Tibial nerve (tissue), 4 donors: ENCODE results near the gene SEC14L5. TPM values are rescaled to one million over a fixed set of nuclear protein-coding genes. Genes with fewer than 3 reads are reported as not detected.

Experiments used
- DNase-seq, 2 donors: peaks; one replicate each; pipeline ENCODE4 v3.0.0-alpha.2; 2019; ENCODE audit warnings: low spot score in 2 of 2
- H3K27ac ChIP-seq, 4 donors: fragments of 200-600 bp; sonication (generic) in 3 of 4; one replicate each; pipeline ENCODE4 v1.5.1; 2017 to 2019; ENCODE audit warnings: mild to moderate bottlenecking in 1 of 4
- H3K27me3 ChIP-seq, 2 donors: fragments of 200-600 bp; sonication (generic) in 1 of 2; one replicate each; pipeline versions ENCODE4 v1.5.1 to v1.6.0; 2017 to 2019
- H3K36me3 ChIP-seq, 3 donors: fragments of 200-600 bp; sonication (generic); one replicate each; pipeline ENCODE4 v1.5.1; 2018 to 2019
- H3K4me1 ChIP-seq, 4 donors: fragments of 200-600 bp; sonication (generic) in 3 of 4; one replicate each; pipeline ENCODE4 v1.5.1; 2017 to 2019
- H3K4me3 ChIP-seq, 4 donors: fragments of 200-600 bp; sonication (generic) in 3 of 4; one replicate each; pipeline ENCODE4 v1.5.1; 2017 to 2019; ENCODE audit warnings: mild to moderate bottlenecking in 1 of 4, moderate library complexity in 1 of 4
- H3K9me3 ChIP-seq, 4 donors: fragments of 200-600 bp; sonication (generic) in 3 of 4; one replicate each; pipeline ENCODE4 v1.5.1; 2017 to 2019
- CTCF ChIP-seq, 5 experiments: fragments of 200-600 bp in 3 of 5; fragments of 450-650 bp in 2 of 5; sonication (generic) in 3 of 5; IDR thresholded peaks; one replicate each; pipeline ENCODE4 v1.5.1; 2016 to 2019; ENCODE audit warnings: antibody characterized with exemption in 5 of 5, mild to moderate bottlenecking in 3 of 5, moderate library complexity in 2 of 5
- EP300 ChIP-seq, 2 donors: sonication (generic); formaldehyde crosslinking; IDR thresholded peaks; one replicate each; pipeline ENCODE4 v1.6.1; 2017; ENCODE audit warnings: antibody characterized with exemption in 2 of 2, mild to moderate bottlenecking in 1 of 2
- POLR2A ChIP-seq, 2 donors: fragments of 450-650 bp; IDR thresholded peaks; one replicate each; pipeline ENCODE4 v1.6.1; 2017; ENCODE audit warnings: antibody characterized with exemption in 2 of 2, mild to moderate bottlenecking in 2 of 2, moderate library complexity in 2 of 2
- WGBS, 2 donors: methylation state at CpG; one replicate each; pipeline ENCODE4 v1.1.5; 2018; 5-methylcytosine and 5-hydroxymethylcytosine counted together
- total RNA-seq, 4 donors: library from RNA; depleted of rRNA; stranded (reverse); fragments of >200 nt; gene quantifications; one replicate each; pipeline ENCODE4 v1.1.0, GENCODE V29; 2016

SEC14L5 gene
- total RNA-seq, 4 donors from 2014 or later = 12.0 to 29.0 (median 13.6) TPM

GRCh38 chr16:5024632-5025031, 66.5 kb downstream of the SEC14L5 start:
- peaks cover 0 to 20% (median 3%) of the 10 kb centered on the region in 4 donors for H3K4me1 ChIP-seq
- peaks cover 0 to 37% (median 0%) of the 10 kb centered on the region in 3 donors for H3K36me3 ChIP-seq
- H3K27ac ChIP-seq = peak overlapping the region in 2 of 4 donors; percentile 7 to 89
- no peaks in the 10 kb centered on the region for H3K27me3 ChIP-seq
- 60 to 61% methylated on average over 4 of the region's 4 CpGs for WGBS, 2 donors
- no peaks in the 10 kb centered on the region for H3K9me3 ChIP-seq
- DNase-seq = no peak
- no peak for TF ChIP-seq POLR2A (IDR thresholded peaks at IDR 0.05)
- peak in 1 of 5 experiments; percentile 4 for TF ChIP-seq CTCF (IDR thresholded peaks at IDR 0.05)
- TF ChIP-seq EP300 (IDR thresholded peaks at IDR 0.05) = no peak
- H3K4me3 ChIP-seq = no peak overlapping the region

GRCh38 chr16:5025171-5025632, 67.1 kb downstream of the SEC14L5 start:
- Histone ChIP-seq H3K27ac (peak overlapping the region in 2 of 4 donors; percentile 7 to 89), H3K27me3 (no peaks in the 10 kb centered on the region), H3K9me3 (no peaks in the 10 kb centered on the region), H3K4me3 (no peak overlapping the region), H3K4me1 (peaks cover 0 to 15% (median 2%) of the 10 kb centered on the region in 4 donors), H3K36me3 (peaks cover 0 to 42% (median 0%) of the 10 kb centered on the region in 3 donors)
- peak in 1 of 2 donors; percentile 18 for DNase-seq
- TF ChIP-seq CTCF (IDR thresholded peaks at IDR 0.05) (peak; percentile 23 to 47 (median 32)), POLR2A (IDR thresholded peaks at IDR 0.05) (no peak), EP300 (IDR thresholded peaks at IDR 0.05) (peak in 1 of 2 donors; percentile 25)
- 29 to 36% methylated on average over 12 to 14 of the region's 17 CpGs for WGBS, 2 donors

GRCh38 chr16:5026664-5027063, 68.5 kb downstream of the SEC14L5 start:
- TF ChIP-seq CTCF (IDR thresholded peaks at IDR 0.05) = no peak
- DNase-seq = no peak
- Histone ChIP-seq H3K27ac (no peak overlapping the region), H3K27me3 (no peaks in the 10 kb centered on the region), H3K4me3 (no peak overlapping the region), H3K4me1 (peaks cover 0 to 6% (median 0%) of the 10 kb centered on the region in 4 donors), H3K36me3 (peaks cover 0 to 57% (median 0%) of the 10 kb centered on the region in 3 donors), H3K9me3 (no peaks in the 10 kb centered on the region)
- WGBS, 2 donors = 89 to 91% methylated on average over 7 to 8 of the region's 8 CpGs

- Histone ChIP-seq H3K27me3 (no peaks in the 10 kb centered on the region), H3K9me3 (no peaks in the 10 kb centered on the region), H3K4me3 (no peak overlapping the region), H3K27ac (no peak overlapping the region), H3K4me1 (peaks cover 0 to 6% (median 0%) of the 10 kb centered on the region in 4 donors), H3K36me3 (peaks cover 0 to 58% (median 0%) of the 10 kb centered on the region in 3 donors)
- no peak for DNase-seq
- TF ChIP-seq EP300 (IDR thresholded peaks at IDR 0.05) (no peak), CTCF (IDR thresholded peaks at IDR 0.05) (no peak), POLR2A (IDR thresholded peaks at IDR 0.05) (no peak)
- WGBS, 2 donors = 91 to 95% methylated on average over 5 to 6 of the region's 7 CpGs
Measured at GRCh38 chr16:5027086-5027485, 69.0 kb downstream of the SEC14L5 start.

GRCh38 chr16:5027575-5028235, 69.6 kb downstream of the SEC14L5 start:
- WGBS, 2 donors = 92 to 95% methylated on average over 29 to 32 of the region's 32 CpGs

More at GRCh38 chr16:5027575-5028235, 69.6 kb downstream of the SEC14L5 start:
- no peaks in the 10 kb centered on the region for H3K27me3 ChIP-seq
- no peak for TF ChIP-seq EP300 (IDR thresholded peaks at IDR 0.05)
- TF ChIP-seq CTCF (IDR thresholded peaks at IDR 0.05) = no peak
- TF ChIP-seq POLR2A (IDR thresholded peaks at IDR 0.05) = no peak
- H3K4me3 ChIP-seq = no peak overlapping the region
- peaks cover 0 to 10% (median 3%) of the 10 kb centered on the region in 4 donors for H3K4me1 ChIP-seq
- no peaks in the 10 kb centered on the region for H3K9me3 ChIP-seq
- no peak for DNase-seq
- H3K27ac ChIP-seq = no peak overlapping the region
- peaks cover 0 to 58% (median 0%) of the 10 kb centered on the region in 3 donors for H3K36me3 ChIP-seq
